OCI-LY1 (cell line): ENCODE data around the gene BMP5.

ENCODE experiments used
- CTCF ChIP-seq: fragments of 200-600 bp; sonication (generic), shearing (Covaris generic); IDR thresholded peaks from 2 replicates; pipeline ENCODE4 v1.5.1; 2017; ENCODE audit warnings: mild to moderate bottlenecking, antibody characterized with exemption, low read length, moderate library complexity, mixed read lengths
- EZH2 ChIP-seq: fragments of 200-600 bp; sonication (generic), shearing (Covaris generic); IDR thresholded peaks from 2 replicates; pipeline ENCODE4 v1.8.0; 2017; ENCODE audit warnings: borderline replicate concordance, mixed run types, mild to moderate bottlenecking, antibody characterized with exemption, low read length, moderate library complexity, mixed read lengths

- TF ChIP-seq CTCF (peak; percentile 29; the same call in 1 of the 2 replicates), EZH2 (no peak)
Measured at GRCh38 chr6:55886185-55886836, 10.9 kb upstream of the BMP5 start.
